ENCODE results near the gene LPAR3.

DNA sequence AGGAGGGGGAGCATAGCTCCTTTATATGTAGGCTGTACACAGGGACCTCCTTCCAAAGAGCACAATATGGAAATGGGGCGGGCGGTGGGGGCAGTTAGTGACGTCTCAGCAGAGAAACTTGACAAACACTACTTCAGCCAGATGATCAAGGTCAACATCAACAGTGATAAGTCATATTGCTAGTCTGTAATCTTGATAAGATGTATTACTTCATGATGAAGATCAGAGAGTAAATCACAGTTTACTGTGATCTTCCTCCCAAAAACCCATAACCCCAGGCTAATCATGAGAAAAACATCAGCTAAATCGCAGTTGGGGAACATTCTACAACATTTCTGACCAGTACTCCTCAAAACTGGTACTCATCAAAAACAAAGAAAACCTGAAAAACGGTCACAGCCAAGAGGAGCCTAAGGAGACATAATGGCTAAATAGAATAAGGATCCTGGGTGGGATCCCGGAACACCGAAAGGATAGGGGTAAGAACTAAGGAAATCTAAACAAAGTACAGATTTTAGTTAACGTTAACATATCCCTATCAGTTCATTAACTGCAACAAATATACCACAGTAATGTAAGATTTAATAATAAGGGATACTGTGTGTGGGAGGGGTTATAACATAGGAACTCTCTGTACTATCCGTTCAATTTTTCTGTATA is 20.2 kb downstream of the LPAR3 start:
- TF ChIP-seq, protein P1, sequence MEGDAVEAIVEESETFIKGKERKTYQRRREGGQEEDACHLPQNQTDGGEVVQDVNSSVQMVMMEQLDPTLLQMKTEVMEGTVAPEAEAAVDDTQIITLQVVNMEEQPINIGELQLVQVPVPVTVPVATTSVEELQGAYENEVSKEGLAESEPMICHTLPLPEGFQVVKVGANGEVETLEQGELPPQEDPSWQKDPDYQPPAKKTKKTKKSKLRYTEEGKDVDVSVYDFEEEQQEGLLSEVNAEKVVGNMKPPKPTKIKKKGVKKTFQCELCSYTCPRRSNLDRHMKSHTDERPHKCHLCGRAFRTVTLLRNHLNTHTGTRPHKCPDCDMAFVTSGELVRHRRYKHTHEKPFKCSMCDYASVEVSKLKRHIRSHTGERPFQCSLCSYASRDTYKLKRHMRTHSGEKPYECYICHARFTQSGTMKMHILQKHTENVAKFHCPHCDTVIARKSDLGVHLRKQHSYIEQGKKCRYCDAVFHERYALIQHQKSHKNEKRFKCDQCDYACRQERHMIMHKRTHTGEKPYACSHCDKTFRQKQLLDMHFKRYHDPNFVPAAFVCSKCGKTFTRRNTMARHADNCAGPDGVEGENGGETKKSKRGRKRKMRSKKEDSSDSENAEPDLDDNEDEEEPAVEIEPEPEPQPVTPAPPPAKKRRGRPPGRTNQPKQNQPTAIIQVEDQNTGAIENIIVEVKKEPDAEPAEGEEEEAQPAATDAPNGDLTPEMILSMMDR (IDR thresholded peaks at IDR 0.05) = no peak
- TF ChIP-seq POLR2A (IDR thresholded peaks at IDR 0.05) = no peak
